Parathyroid adenoma (tissue), 2 donors: ENCODE results near the gene KIN.

Source experiments
- H2AFZ ChIP-seq: fragments of 300-600 bp; sonication (generic); one replicate; pipeline ENCODE4 v1.7.0; 2017; ENCODE audit warnings: antibody characterized with exemption, mild to moderate bottlenecking
- H3K27ac ChIP-seq: fragments of 300-600 bp; sonication (generic); one replicate; pipeline ENCODE4 v1.7.0; 2017
- H3K27me3 ChIP-seq: fragments of 300-600 bp; sonication (generic); one replicate; pipeline ENCODE4 v1.7.0; 2017; ENCODE audit warnings: low read length; ENCODE audit not compliant: control insufficient read depth, insufficient read depth
- H3K36me3 ChIP-seq: fragments of 300-600 bp; sonication (generic); one replicate; pipeline ENCODE4 v1.7.0; 2017; ENCODE audit warnings: low read length; ENCODE audit not compliant: control insufficient read depth, insufficient read depth
- H3K4me1 ChIP-seq: fragments of 300-600 bp; sonication (generic); one replicate; pipeline ENCODE4 v1.7.0; 2017; ENCODE audit warnings: control low read depth
- H3K4me2 ChIP-seq: fragments of 300-600 bp; sonication (generic); one replicate; pipeline ENCODE4 v1.7.0; 2017; ENCODE audit warnings: low read length
- H3K4me3 ChIP-seq: fragments of 300-600 bp; sonication (generic); one replicate; pipeline ENCODE4 v1.7.0; 2017; ENCODE audit warnings: low read depth, low read length
- H3K79me2 ChIP-seq: fragments of 300-600 bp; sonication (generic); one replicate; pipeline ENCODE4 v1.7.0; 2017; ENCODE audit warnings: control low read depth
- H3K9ac ChIP-seq: fragments of 300-600 bp; sonication (generic); one replicate; pipeline ENCODE4 v1.7.0; 2017; ENCODE audit warnings: mild to moderate bottlenecking
- H3K9me3 ChIP-seq: fragments of 300-600 bp; sonication (generic); one replicate; pipeline ENCODE4 v1.7.0; 2017; ENCODE audit warnings: low read length; ENCODE audit not compliant: control insufficient read depth
- CTCF ChIP-seq: fragments of 300-600 bp; sonication (generic); IDR thresholded peaks from one replicate; pipeline ENCODE4 v1.7.0; 2017; ENCODE audit warnings: antibody characterized with exemption, mild to moderate bottlenecking
- donor health status: primary hyperparathyroidism.

The KIN gene

GRCh38 chr10:7707102-7707501, 80.7 kb downstream of the KIN start:
- Histone ChIP-seq H3K79me2 (no peaks in the 10 kb centered on the region), H3K27ac (no peak overlapping the region), H3K9ac (no peak overlapping the region), H3K4me1 (no peaks in the 10 kb centered on the region), H3K4me3 (no peak overlapping the region), H3K4me2 (no peak overlapping the region), H2AFZ (no peak overlapping the region), H3K9me3 (no peaks in the 10 kb centered on the region), H3K27me3 (no peaks in the 10 kb centered on the region), H3K36me3 (no peaks in the 10 kb centered on the region)
- no peak for TF ChIP-seq CTCF

GRCh38 chr10:7706534-7707073, 81.2 kb downstream of the KIN start:
- no peaks in the 10 kb centered on the region for H3K36me3 ChIP-seq
- H3K27me3 ChIP-seq: no peaks in the 10 kb centered on the region

GRCh38 chr10:7705341-7705740, 82.5 kb downstream of the KIN start:
- H3K9ac ChIP-seq: no peak overlapping the region

More at GRCh38 chr10:7706534-7707073, 81.2 kb downstream of the KIN start:
- no peak overlapping the region for H2AFZ ChIP-seq
- H3K4me1 ChIP-seq: no peaks in the 10 kb centered on the region
- no peak for TF ChIP-seq CTCF
- no peaks in the 10 kb centered on the region for H3K79me2 ChIP-seq
- H3K4me2 ChIP-seq: no peak overlapping the region
- H3K4me3 ChIP-seq: no peak overlapping the region
- H3K27ac ChIP-seq: no peak overlapping the region
- H3K9me3 ChIP-seq: no peaks in the 10 kb centered on the region
- H3K9ac ChIP-seq: no peak overlapping the region

GRCh38 chr10:7704071-7705016, 83.4 kb downstream of the KIN start:
- no peak overlapping the region for H3K27ac ChIP-seq
- H2AFZ ChIP-seq: no peak overlapping the region
- H3K4me3 ChIP-seq: no peak overlapping the region

More at GRCh38 chr10:7705341-7705740, 82.5 kb downstream of the KIN start:
- H3K9me3 ChIP-seq: no peaks in the 10 kb centered on the region
- no peaks in the 10 kb centered on the region for H3K79me2 ChIP-seq
- no peaks in the 10 kb centered on the region for H3K4me1 ChIP-seq
- TF ChIP-seq CTCF: no peak
- H3K27ac ChIP-seq: no peak overlapping the region
- H3K36me3 ChIP-seq: no peaks in the 10 kb centered on the region
- H2AFZ ChIP-seq: no peak overlapping the region
- H3K4me3 ChIP-seq: no peak overlapping the region
- H3K27me3 ChIP-seq: no peaks in the 10 kb centered on the region
- H3K4me2 ChIP-seq: no peak overlapping the region

More at GRCh38 chr10:7704071-7705016, 83.4 kb downstream of the KIN start:
- Histone ChIP-seq H3K4me1 (no peaks in the 10 kb centered on the region), H3K4me2 (no peak overlapping the region), H3K27me3 (no peaks in the 10 kb centered on the region), H3K9ac (no peak overlapping the region), H3K36me3 (no peaks in the 10 kb centered on the region), H3K9me3 (no peaks in the 10 kb centered on the region), H3K79me2 (no peaks in the 10 kb centered on the region)
- TF ChIP-seq CTCF: no peak
